Hepatocyte (in vitro differentiated cells): Measurements from ENCODE around the gene TFPI2. TPM values are rescaled to one million over a fixed set of nuclear protein-coding genes. Genes with fewer than 3 reads are reported as not detected.

ENCODE experiments used
- DNase-seq: peaks from one replicate; pipeline ENCODE4 v3.0.0-alpha.2; 2016; ENCODE audit warnings: low spot score
- H2AFZ ChIP-seq: fragments of 200-600 bp; sonication (generic); 2 replicates; pipeline ENCODE4 v1.6.0; 2016; ENCODE audit warnings: antibody characterized with exemption, mild to moderate bottlenecking
- H3K27ac ChIP-seq: fragments of 200-600 bp; sonication (generic); 2 replicates; pipeline ENCODE4 v1.5.1; 2016; ENCODE audit warnings: mild to moderate bottlenecking
- H3K27me3 ChIP-seq: fragments of 200-600 bp; sonication (generic); 2 replicates; pipeline ENCODE4 v1.6.1; 2016
- H3K36me3 ChIP-seq: fragments of 200-600 bp; sonication (generic); replicated peaks from 2 replicates; pipeline ENCODE4 v1.5.1; 2016; ENCODE audit warnings: low read depth; ENCODE audit not compliant: insufficient read depth
- H3K4me1 ChIP-seq: fragments of 200-600 bp; sonication (generic); 2 replicates; pipeline ENCODE4 v1.5.1; 2016; ENCODE audit warnings: mild to moderate bottlenecking, moderate library complexity; ENCODE audit not compliant: insufficient read depth
- H3K4me2 ChIP-seq: fragments of 200-600 bp; sonication (generic); 2 replicates; pipeline ENCODE4 v1.6.0; 2016
- H3K4me3 ChIP-seq: fragments of 200-600 bp; sonication (generic); 2 replicates; pipeline ENCODE4 v1.5.1; 2016; ENCODE audit warnings: mild to moderate bottlenecking
- H3K79me2 ChIP-seq: fragments of 200-600 bp; sonication (generic); 2 replicates; pipeline ENCODE4 v1.6.0; 2017; ENCODE audit warnings: mild to moderate bottlenecking
- H3K9me2 ChIP-seq: fragments of 200-600 bp; sonication (generic); replicated peaks from 2 replicates; pipeline ENCODE4 v1.6.0; 2017; ENCODE audit warnings: mild to moderate bottlenecking; ENCODE audit not compliant: insufficient read depth
- H3K9me3 ChIP-seq: fragments of 200-600 bp; sonication (generic); 2 replicates; pipeline ENCODE4 v1.5.1; 2016; ENCODE audit warnings: low read depth, mild to moderate bottlenecking
- H4K20me1 ChIP-seq: fragments of 200-600 bp; sonication (generic); 2 replicates; pipeline ENCODE4 v1.6.0; 2016; ENCODE audit warnings: mild to moderate bottlenecking; ENCODE audit not compliant: insufficient read depth, poor library complexity, severe bottlenecking
- EZH2 ChIP-seq: fragments of 200-600 bp; sonication (generic); IDR thresholded peaks from 2 replicates; pipeline ENCODE4 v1.6.1; 2016; ENCODE audit warnings: antibody characterized with exemption, mild to moderate bottlenecking, borderline replicate concordance
- EZH2phosphoT487 ChIP-seq: fragments of 200-600 bp; sonication (generic); IDR thresholded peaks from one replicate; pipeline ENCODE4 v1.6.1; 2018; ENCODE audit warnings: antibody characterized with exemption, mild to moderate bottlenecking, low read depth, moderate library complexity; ENCODE audit not compliant: unreplicated experiment, severe bottlenecking
- WGBS: methylation state at CpG from one replicate; pipeline ENCODE4 v1.1.6; 2016; ENCODE audit warnings: low lambda C conversion rate; ENCODE audit errors: missing lambda C conversion rate; 5-methylcytosine and 5-hydroxymethylcytosine counted together
- polyA plus RNA-seq: library from polyadenylated mRNA; unstranded; fragments of >200 nt; fragmentation: Nextera tagmentation; extraction: Ambion mirVana; gene quantifications from 2 replicates; pipeline ENCODE4 v1.2.1, GENCODE V29; 2016
- total RNA-seq: library from RNA; depleted of rRNA; stranded (reverse); fragments of >200 nt; gene quantifications from 2 replicates; pipeline ENCODE4 v1.2.3, GENCODE V29; 2014
- TF ChIP-seq, protein P1 (sequence below): fragments of 200-600 bp; sonication (generic); IDR thresholded peaks from 2 replicates; pipeline ENCODE4 v1.5.1; 2016; ENCODE audit warnings: antibody characterized with exemption, mild to moderate bottlenecking; ENCODE audit not compliant: poor library complexity

The TFPI2 gene
- total and polyA plus RNA-seq, 2 experiments from 2014 or later = 52.8 to 66.2 TPM

DNA sequence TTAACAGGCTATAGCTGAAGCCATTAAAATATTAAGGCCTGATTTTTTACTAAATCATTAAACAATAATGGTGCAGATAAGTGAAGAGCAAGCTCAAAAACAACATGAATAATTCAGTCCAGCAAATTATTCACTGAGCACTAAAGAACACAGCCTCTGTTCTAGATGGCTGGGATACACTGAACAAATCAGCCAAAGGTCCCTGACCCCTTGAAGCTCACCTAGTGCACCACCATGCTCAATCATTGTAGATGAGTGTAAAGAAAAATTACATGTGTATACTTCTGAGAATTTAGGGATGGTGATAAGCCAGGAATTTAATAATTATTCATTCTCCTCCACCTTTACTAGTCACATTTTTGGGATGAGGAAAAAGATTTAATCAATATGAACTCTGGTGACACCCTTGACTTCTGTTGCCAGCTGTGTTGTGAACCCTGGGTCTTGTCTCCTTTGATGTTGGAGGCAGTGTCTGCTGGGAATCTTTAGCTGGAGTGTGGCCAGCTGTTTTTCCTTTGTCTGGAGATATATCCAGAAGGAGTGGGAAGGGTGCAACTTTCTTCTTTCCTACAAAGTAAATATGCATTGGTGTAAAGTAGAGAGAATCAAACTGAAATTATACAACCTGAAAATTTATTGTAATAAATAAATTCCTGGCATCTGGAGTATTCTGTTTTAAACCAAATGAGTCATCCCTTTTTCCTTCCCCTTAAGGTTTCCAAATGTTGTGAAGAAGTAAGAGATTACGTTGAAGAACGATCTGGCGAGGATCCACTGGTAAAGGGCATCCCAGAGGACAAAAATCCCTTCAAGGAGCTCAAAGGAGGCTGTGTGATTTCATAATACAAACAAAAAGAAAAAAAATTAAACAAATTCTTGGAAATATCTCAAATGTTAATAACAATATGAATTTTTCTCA is 19.8 kb upstream of the TFPI2 start:
- no peak overlapping the region for H3K4me3 ChIP-seq
- H3K9me3 ChIP-seq = no peaks in the 10 kb centered on the region
- no peaks in the 10 kb centered on the region for H4K20me1 ChIP-seq
- H2AFZ ChIP-seq = no peak overlapping the region
- no peak overlapping the region for H3K4me2 ChIP-seq
- H3K36me3 ChIP-seq = no peaks in the 10 kb centered on the region
- H3K27ac ChIP-seq = no peak overlapping the region
- no peaks in the 10 kb centered on the region for H3K27me3 ChIP-seq
- no peaks in the 10 kb centered on the region for H3K9me2 ChIP-seq
- H3K4me1 ChIP-seq = no peaks in the 10 kb centered on the region
- TF ChIP-seq, protein P1, sequence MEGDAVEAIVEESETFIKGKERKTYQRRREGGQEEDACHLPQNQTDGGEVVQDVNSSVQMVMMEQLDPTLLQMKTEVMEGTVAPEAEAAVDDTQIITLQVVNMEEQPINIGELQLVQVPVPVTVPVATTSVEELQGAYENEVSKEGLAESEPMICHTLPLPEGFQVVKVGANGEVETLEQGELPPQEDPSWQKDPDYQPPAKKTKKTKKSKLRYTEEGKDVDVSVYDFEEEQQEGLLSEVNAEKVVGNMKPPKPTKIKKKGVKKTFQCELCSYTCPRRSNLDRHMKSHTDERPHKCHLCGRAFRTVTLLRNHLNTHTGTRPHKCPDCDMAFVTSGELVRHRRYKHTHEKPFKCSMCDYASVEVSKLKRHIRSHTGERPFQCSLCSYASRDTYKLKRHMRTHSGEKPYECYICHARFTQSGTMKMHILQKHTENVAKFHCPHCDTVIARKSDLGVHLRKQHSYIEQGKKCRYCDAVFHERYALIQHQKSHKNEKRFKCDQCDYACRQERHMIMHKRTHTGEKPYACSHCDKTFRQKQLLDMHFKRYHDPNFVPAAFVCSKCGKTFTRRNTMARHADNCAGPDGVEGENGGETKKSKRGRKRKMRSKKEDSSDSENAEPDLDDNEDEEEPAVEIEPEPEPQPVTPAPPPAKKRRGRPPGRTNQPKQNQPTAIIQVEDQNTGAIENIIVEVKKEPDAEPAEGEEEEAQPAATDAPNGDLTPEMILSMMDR = no peak
- TF ChIP-seq EZH2 (no peak), EZH2phosphoT487 (no peak)
- no peaks in the 10 kb centered on the region for H3K79me2 ChIP-seq
- DNase-seq = no peak
- 66% methylated on average over 3 of the region's 3 CpGs for WGBS

DNA sequence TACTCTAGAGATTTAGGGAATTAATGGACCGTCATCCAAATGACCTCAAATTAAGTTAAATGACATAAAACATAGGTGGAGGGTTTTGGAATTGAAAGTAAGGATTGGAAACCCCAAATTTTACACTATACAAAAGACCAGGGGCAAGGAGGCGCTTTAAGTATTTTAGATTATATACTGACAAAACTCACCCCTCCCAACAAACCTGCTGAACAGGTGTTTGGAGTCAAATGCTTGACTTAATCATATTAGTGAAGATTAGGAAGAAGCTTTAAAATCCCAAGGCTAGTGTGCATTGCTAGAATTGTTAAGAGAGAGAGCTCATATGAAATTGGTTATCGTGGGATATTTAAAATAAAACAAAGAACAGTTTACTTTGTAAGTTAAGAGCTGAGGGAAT is 15.7 kb upstream of the TFPI2 start, which contains the start of gene GNGT1:
Gene GNGT1 (plus strand): TSS at position 301 of the 400 bp plus-strand sequence. CDS start 180 bp downstream, outside the sequence.
- H3K79me2 ChIP-seq = no peaks in the 10 kb centered on the region
- H3K4me3 ChIP-seq = no peak within 1 kb of the TSS
- H3K9me3 ChIP-seq = no peaks in the 10 kb centered on the region
- H4K20me1 ChIP-seq = no peaks in the 10 kb centered on the region
- no peaks in the 10 kb centered on the region for H3K36me3 ChIP-seq
- no peak for DNase-seq
- TF ChIP-seq EZH2 (no peak), EZH2phosphoT487 (no peak)
- TF ChIP-seq, protein P1 = no peak
- 78% methylated on average over 3 of the region's 3 CpGs for WGBS
- no peaks in the 10 kb centered on the region for H3K4me1 ChIP-seq
- H3K27me3 ChIP-seq = no peaks in the 10 kb centered on the region
- no peak within 1 kb of the TSS for H3K4me2 ChIP-seq
- H3K27ac ChIP-seq = no peak within 1 kb of the TSS
- no peak within 1 kb of the TSS for H2AFZ ChIP-seq
- no peaks in the 10 kb centered on the region for H3K9me2 ChIP-seq

DNA sequence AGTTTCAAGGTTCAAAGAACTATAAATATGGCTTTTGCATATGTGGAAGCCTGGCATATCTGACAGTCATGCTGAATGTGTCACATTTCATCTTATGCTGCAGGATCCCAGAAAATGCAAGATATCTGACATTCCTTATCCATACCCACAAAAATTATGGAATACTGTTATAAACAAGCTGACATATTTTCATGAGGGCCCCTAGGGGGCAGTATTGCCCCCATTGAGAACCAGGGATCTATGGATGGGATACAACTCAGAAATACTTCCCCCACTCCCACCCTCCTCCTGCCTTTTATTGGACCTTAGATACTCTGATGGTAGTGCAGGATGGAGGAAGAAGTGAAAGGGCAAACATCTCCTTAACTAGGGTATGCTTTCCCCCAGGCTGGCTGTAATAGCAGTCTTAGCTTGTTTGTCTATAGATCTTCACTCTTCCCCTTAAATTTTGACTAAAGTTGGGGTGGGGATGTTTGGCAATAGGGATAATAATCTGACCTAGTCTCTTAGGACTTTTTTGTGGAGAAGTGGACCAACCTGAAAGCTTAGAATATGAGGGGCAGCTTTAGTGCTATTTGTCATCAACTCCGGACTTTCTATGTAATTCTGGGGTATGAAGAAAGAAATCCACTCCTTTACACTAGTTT is 12.3 kb upstream of the TFPI2 start:
- no peaks in the 10 kb centered on the region for H3K4me1 ChIP-seq
- H3K9me2 ChIP-seq = no peaks in the 10 kb centered on the region
- H3K36me3 ChIP-seq = no peaks in the 10 kb centered on the region
- no peak overlapping the region for H3K27ac ChIP-seq
- TF ChIP-seq, protein P1 = peak; percentile 58
- no peak for TF ChIP-seq EZH2phosphoT487
- no peak overlapping the region for H2AFZ ChIP-seq
- no peaks in the 10 kb centered on the region for H3K79me2 ChIP-seq
- no peaks in the 10 kb centered on the region for H3K9me3 ChIP-seq
- peak; percentile 57 for DNase-seq
- no peak overlapping the region for H3K4me2 ChIP-seq
- no peaks in the 10 kb centered on the region for H3K27me3 ChIP-seq
- no peak overlapping the region for H3K4me3 ChIP-seq
- WGBS = 95% methylated on average over 1 of the region's 1 CpG
- no peaks in the 10 kb centered on the region for H4K20me1 ChIP-seq
